Gastroesophageal sphincter (tissue), 4 donors: Measurements from ENCODE around the gene ADAMTS12. TPM values are rescaled to one million over a fixed set of nuclear protein-coding genes. Genes with fewer than 3 reads are reported as not detected.

Experiments used
- ATAC-seq: fragments of 150-250 bp; one replicate; pipeline ENCODE4 v1.9.1; 2016; ENCODE audit warnings: mild to moderate bottlenecking, moderate library complexity
- H3K27ac ChIP-seq, 4 donors: fragments of 200-600 bp; sonication (generic) in 3 of 4; 1 replicate in 3 of 4; 2 replicates in 1 of 4; pipeline ENCODE4 v1.5.1; 2016 to 2019
- H3K27me3 ChIP-seq: fragments of 200-600 bp; sonication (generic); one replicate; pipeline ENCODE4 v1.5.1; 2019
- H3K36me3 ChIP-seq, 2 donors: fragments of 200-600 bp; sonication (generic); one replicate each; pipeline ENCODE4 v1.5.1; 2019; ENCODE audit warnings: control low read depth in 1 of 2
- H3K4me1 ChIP-seq, 3 donors: fragments of 200-600 bp; sonication (generic); 1 replicate in 2 of 3; 2 replicates in 1 of 3; pipeline ENCODE4 v1.5.1; 2016 to 2019; ENCODE audit warnings: control low read depth in 2 of 3
- H3K4me3 ChIP-seq, 2 donors: fragments of 200-600 bp; sonication (generic); one replicate each; pipeline ENCODE4 v1.5.1; 2019; ENCODE audit warnings: mild to moderate bottlenecking in 1 of 2, moderate library complexity in 1 of 2
- H3K9me3 ChIP-seq, 3 donors: fragments of 200-600 bp; sonication (generic); one replicate each; pipeline ENCODE4 v1.5.1; 2017 to 2019; ENCODE audit warnings: control low read depth in 2 of 3
- EP300 ChIP-seq: sonication (generic); formaldehyde crosslinking; IDR thresholded peaks from one replicate; pipeline ENCODE4 v1.6.1; 2017; ENCODE audit warnings: antibody characterized with exemption, mild to moderate bottlenecking
- POLR2A ChIP-seq, 2 donors: fragments of 450-650 bp; IDR thresholded peaks; one replicate each; pipeline ENCODE4 v1.6.1; 2017; ENCODE audit warnings: antibody characterized with exemption in 2 of 2, mild to moderate bottlenecking in 2 of 2, moderate library complexity in 1 of 2
- POLR2AphosphoS5 ChIP-seq: sonication (generic); formaldehyde crosslinking; IDR thresholded peaks from one replicate; pipeline ENCODE4 v1.6.1; 2017; ENCODE audit warnings: antibody characterized with exemption
- WGBS, 2 donors: methylation state at CpG; one replicate each; pipeline ENCODE4 v1.1.5; 2018; ENCODE audit warnings: low coverage in 1 of 2; 5-methylcytosine and 5-hydroxymethylcytosine counted together
- total RNA-seq, 4 donors: library from RNA; depleted of rRNA; stranded (reverse); fragments of >200 nt; gene quantifications; one replicate each; pipeline ENCODE4 v1.1.0, GENCODE V29; 2016
- TF ChIP-seq, protein P1 (sequence below), 4 experiments: fragments of 200-600 bp in 2 of 4; fragments of 450-650 bp in 2 of 4; sonication (generic) in 1 of 4; IDR thresholded peaks; one replicate each; pipeline ENCODE4 v1.5.1; 2017 to 2019; ENCODE audit warnings: antibody characterized with exemption in 4 of 4, mild to moderate bottlenecking in 2 of 4, moderate library complexity in 2 of 4

The ADAMTS12 gene
- total RNA-seq, 4 donors from 2014 or later: 2.6 to 6.5 (median 5.2) TPM

GRCh38 chr5:33769968-33770367 is 121.8 kb downstream of the ADAMTS12 start:
- ATAC-seq: no peak
- Histone ChIP-seq H3K4me3 (no peak overlapping the region), H3K9me3 (no peaks in the 10 kb centered on the region), H3K4me1 (peaks cover 0 to 32% (median 3%) of the 10 kb centered on the region in 3 donors), H3K27ac (no peak overlapping the region), H3K27me3 (no peaks in the 10 kb centered on the region), H3K36me3 (no peaks in the 10 kb centered on the region)
- WGBS, 2 donors: 70 to 92% methylated on average over 1 of the region's 1 CpG
- TF ChIP-seq POLR2AphosphoS5: no peak
- no peak for TF ChIP-seq POLR2A (IDR thresholded peaks at IDR 0.05)
- TF ChIP-seq EP300: no peak
- TF ChIP-seq, protein P1, sequence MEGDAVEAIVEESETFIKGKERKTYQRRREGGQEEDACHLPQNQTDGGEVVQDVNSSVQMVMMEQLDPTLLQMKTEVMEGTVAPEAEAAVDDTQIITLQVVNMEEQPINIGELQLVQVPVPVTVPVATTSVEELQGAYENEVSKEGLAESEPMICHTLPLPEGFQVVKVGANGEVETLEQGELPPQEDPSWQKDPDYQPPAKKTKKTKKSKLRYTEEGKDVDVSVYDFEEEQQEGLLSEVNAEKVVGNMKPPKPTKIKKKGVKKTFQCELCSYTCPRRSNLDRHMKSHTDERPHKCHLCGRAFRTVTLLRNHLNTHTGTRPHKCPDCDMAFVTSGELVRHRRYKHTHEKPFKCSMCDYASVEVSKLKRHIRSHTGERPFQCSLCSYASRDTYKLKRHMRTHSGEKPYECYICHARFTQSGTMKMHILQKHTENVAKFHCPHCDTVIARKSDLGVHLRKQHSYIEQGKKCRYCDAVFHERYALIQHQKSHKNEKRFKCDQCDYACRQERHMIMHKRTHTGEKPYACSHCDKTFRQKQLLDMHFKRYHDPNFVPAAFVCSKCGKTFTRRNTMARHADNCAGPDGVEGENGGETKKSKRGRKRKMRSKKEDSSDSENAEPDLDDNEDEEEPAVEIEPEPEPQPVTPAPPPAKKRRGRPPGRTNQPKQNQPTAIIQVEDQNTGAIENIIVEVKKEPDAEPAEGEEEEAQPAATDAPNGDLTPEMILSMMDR (IDR thresholded peaks at IDR 0.05): no peak

DNA sequence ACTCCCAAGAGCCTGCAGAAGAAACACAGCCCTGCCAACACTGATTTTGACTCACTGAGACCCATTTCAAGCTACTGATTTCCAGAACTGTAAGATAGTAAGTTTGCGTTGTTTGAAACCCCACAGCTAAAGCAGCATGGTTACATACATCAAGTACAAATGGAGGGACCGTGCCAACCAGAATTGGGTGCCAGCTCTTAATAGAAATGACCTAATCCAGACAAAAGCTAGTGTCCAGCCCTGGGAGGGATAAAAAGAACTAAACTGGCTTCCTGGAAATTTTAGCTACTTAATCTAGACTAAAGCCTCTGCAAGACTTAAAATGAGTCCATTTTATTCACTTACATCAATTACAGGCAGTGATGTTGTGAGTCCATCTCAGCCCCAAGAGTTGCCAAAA is 122.6 kb downstream of the ADAMTS12 start:
- 56 to 85% methylated on average over 2 of the region's 2 CpGs for WGBS, 2 donors
- no peak overlapping the region for H3K27ac ChIP-seq
- ATAC-seq: no peak
- peaks cover 0 to 32% (median 3%) of the 10 kb centered on the region in 3 donors for H3K4me1 ChIP-seq
- H3K9me3 ChIP-seq: no peaks in the 10 kb centered on the region
- no peaks in the 10 kb centered on the region for H3K36me3 ChIP-seq
- no peaks in the 10 kb centered on the region for H3K27me3 ChIP-seq
- no peak overlapping the region for H3K4me3 ChIP-seq
- TF ChIP-seq POLR2A (IDR thresholded peaks at IDR 0.05) (no peak), EP300 (no peak), POLR2AphosphoS5 (no peak)
- TF ChIP-seq, protein P1 (IDR thresholded peaks at IDR 0.05): no peak

GRCh38 chr5:33766023-33766422 is 125.8 kb downstream of the ADAMTS12 start:
- H3K4me3 ChIP-seq: no peak overlapping the region
- TF ChIP-seq, protein P1 (IDR thresholded peaks at IDR 0.05): no peak
- TF ChIP-seq POLR2A (IDR thresholded peaks at IDR 0.05) (no peak), EP300 (no peak), POLR2AphosphoS5 (no peak)
- 78 to 92% methylated on average over 2 of the region's 2 CpGs for WGBS, 2 donors
- no peaks in the 10 kb centered on the region for H3K9me3 ChIP-seq
- no peaks in the 10 kb centered on the region for H3K36me3 ChIP-seq
- no peaks in the 10 kb centered on the region for H3K27me3 ChIP-seq
- peaks cover 0 to 16% (median 0%) of the 10 kb centered on the region in 3 donors for H3K4me1 ChIP-seq
- H3K27ac ChIP-seq: no peak overlapping the region
- ATAC-seq: no peak

- no peaks in the 10 kb centered on the region for H3K27me3 ChIP-seq
- 71 to 81% methylated on average over 3 of the region's 3 CpGs for WGBS, 2 donors
- TF ChIP-seq, protein P1 (IDR thresholded peaks at IDR 0.05): no peak
- TF ChIP-seq EP300 (no peak), POLR2A (IDR thresholded peaks at IDR 0.05) (no peak), POLR2AphosphoS5 (no peak)
- no peak overlapping the region for H3K4me3 ChIP-seq
- H3K4me1 ChIP-seq: peaks cover 0 to 16% (median 0%) of the 10 kb centered on the region in 3 donors
- no peak overlapping the region for H3K27ac ChIP-seq
- ATAC-seq: no peak
- no peaks in the 10 kb centered on the region for H3K36me3 ChIP-seq
- no peaks in the 10 kb centered on the region for H3K9me3 ChIP-seq
Observed at GRCh38 chr5:33764786-33765185, 127.0 kb downstream of the ADAMTS12 start.

DNA sequence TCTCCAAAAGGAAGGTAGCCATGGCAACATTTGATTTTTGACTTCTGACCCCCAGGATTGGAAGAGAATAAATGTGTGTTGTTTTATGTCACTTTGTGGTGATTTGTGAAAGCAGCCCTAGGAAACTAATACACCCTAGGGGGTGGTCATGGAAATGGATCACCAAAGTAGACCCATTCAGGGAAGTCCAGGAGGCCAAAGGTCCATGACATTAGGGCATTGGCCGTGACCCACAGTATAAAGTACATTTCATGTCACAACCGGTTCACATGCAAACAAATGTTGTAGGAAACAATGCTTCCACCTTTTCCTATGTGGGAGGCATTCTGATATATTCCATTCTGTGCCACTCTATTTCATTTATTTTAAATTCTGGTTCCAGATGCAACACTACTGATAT is 128.4 kb downstream of the ADAMTS12 start:
- no peak for TF ChIP-seq EP300
- no peak for TF ChIP-seq POLR2A (IDR thresholded peaks at IDR 0.05)
- TF ChIP-seq POLR2AphosphoS5: no peak
- TF ChIP-seq, protein P1 (IDR thresholded peaks at IDR 0.05): no peak
- no peak overlapping the region for H3K4me3 ChIP-seq
- H3K9me3 ChIP-seq: no peaks in the 10 kb centered on the region
- WGBS, 2 donors: 81 to 95% methylated on average over 2 of the region's 2 CpGs
- H3K36me3 ChIP-seq: no peaks in the 10 kb centered on the region
- ATAC-seq: no peak
- no peaks in the 10 kb centered on the region for H3K27me3 ChIP-seq
- peaks cover 0 to 7% (median 0%) of the 10 kb centered on the region in 3 donors for H3K4me1 ChIP-seq
- H3K27ac ChIP-seq: no peak overlapping the region
